Epithelial cell of esophagus (primary cell): ENCODE results near the gene ELMOD3.

Source experiments
- DNase-seq: peaks from one replicate; pipeline ENCODE4 v3.0.0; 2010; ENCODE audit warnings: low read depth
- H3K4me3 ChIP-seq: 2 replicates; pipeline ENCODE4 v1.5.1; 2011; ENCODE audit warnings: mild to moderate bottlenecking, low read length, control low read depth
- CTCF ChIP-seq: IDR thresholded peaks from 2 replicates; pipeline ENCODE4 v1.5.1; 2011; ENCODE audit warnings: low read depth, mild to moderate bottlenecking, low read length, control low read depth, inconsistent platforms; ENCODE audit not compliant: insufficient read depth; ENCODE audit errors: missing control alignments

ELMOD3 gene

GRCh38 chr2:85414761-85415553 lies 60.4 kb downstream of the ELMOD3 start:
- no peak for DNase-seq
- H3K4me3 ChIP-seq: no peak overlapping the region
- no peak for TF ChIP-seq CTCF

- no peak for TF ChIP-seq CTCF
- no peak for DNase-seq
- no peak overlapping the region for H3K4me3 ChIP-seq
Observed at GRCh38 chr2:85415980-85416650, 61.5 kb downstream of the ELMOD3 start.

GRCh38 chr2:85418132-85419008 lies 63.8 kb downstream of the ELMOD3 start, which contains the start of gene SH2D6:
Gene SH2D6 (plus strand): TSS chr2:85418714. CDS start chr2:85429466, 10,752 bp downstream.
- no peak for TF ChIP-seq CTCF
- H3K4me3 ChIP-seq: peak within 1 kb of the TSS; percentile 63
- DNase-seq: peak; percentile 71

- peak overlapping the region; percentile 63 for H3K4me3 ChIP-seq
- no peak for DNase-seq
- no peak for TF ChIP-seq CTCF
Observed at GRCh38 chr2:85419009-85419675, 64.6 kb downstream of the ELMOD3 start.

- DNase-seq: peak; percentile 65
- no peak overlapping the region for H3K4me3 ChIP-seq
- peak; percentile 98 for TF ChIP-seq CTCF
Observed at GRCh38 chr2:85420536-85421259, 66.1 kb downstream of the ELMOD3 start.
